ENCODE measurements around the gene VPS13C. TPM values are rescaled to one million over a fixed set of nuclear protein-coding genes. Genes with fewer than 3 reads are reported as not detected.

The VPS13C gene
- total and polyA plus RNA-seq, 2 donors (not counting 3 experiments of a cell fraction or from before 2014, with no cell fraction given): 10.8 to 60.3 TPM

DNA sequence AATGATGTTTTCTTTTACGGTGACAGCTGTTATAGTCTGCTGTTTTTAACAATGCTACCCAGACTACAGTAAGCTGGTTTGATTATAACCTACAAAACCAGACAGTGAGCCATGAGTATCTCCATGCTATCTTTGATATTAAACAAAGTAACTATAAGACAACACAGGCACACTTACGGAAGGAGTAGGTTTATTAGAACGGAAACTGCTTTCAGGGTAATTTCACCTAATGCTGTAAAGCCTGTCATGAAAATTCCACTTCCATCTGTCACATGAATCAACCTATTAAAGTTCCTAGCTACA, 33.0 kb downstream of the VPS13C start:
- intact Hi-C loops (cut with micrococcal nuclease) (no loop called here), dilution Hi-C loops (cut with MboI; ENCODE audit: extremely low pct_ligation_motif_present, low sequenced_read_pairs) (no loop called here)
- Histone ChIP-seq H3K27me3 (ENCODE audit: control insufficient read depth in 2 of 2, insufficient read depth in 2 of 2, low read length in 2 of 2) (no peaks in the 10 kb centered on the region), H4K20me1 (replicated peaks; ENCODE audit: control insufficient read depth, extremely low read depth, insufficient read depth, low read length) (peaks cover 2% of the 10 kb centered on the region), H3K79me2 (ENCODE audit: control insufficient read depth, insufficient read depth, low read length) (no peaks in the 10 kb centered on the region), H3K36me3 (ENCODE audit: control insufficient read depth in 2 of 2, extremely low read depth in 1 of 2, insufficient read depth in 2 of 2, low read length in 2 of 2) (peaks cover 0 to 4% of the 10 kb centered on the region in 2 experiments), H3K4me3 (replicated peaks in 1 of 3; ENCODE audit: insufficient read depth in 1 of 3, low read depth in 1 of 3, low read length in 3 of 3) (no peak overlapping the region), H3K27ac (ENCODE audit: insufficient read depth, low read depth, low read length) (no peak overlapping the region), H3K9me1 (replicated peaks; ENCODE audit: control insufficient read depth, extremely low read depth, insufficient read depth, low read length) (no peaks in the 10 kb centered on the region), H2AFZ (ENCODE audit: low read depth, low read length) (no peak overlapping the region), H3K9ac (replicated peaks; ENCODE audit: extremely low read depth, insufficient read depth, low read length) (no peak overlapping the region), H3K4me2 (ENCODE audit: insufficient read depth, low read length) (no peak overlapping the region), H3K4me1 (ENCODE audit: control insufficient read depth, extremely low read depth, insufficient read depth, low read length) (no peaks in the 10 kb centered on the region), H3K9me3 (replicated peaks; ENCODE audit: control insufficient read depth, insufficient read depth, low read length) (no peaks in the 10 kb centered on the region)
- ChIA-PET CTCF (interaction anchor here (1.4 to 2.6 kb wide), 4 partner anchors 8 to 33 kb away, joined by 4 to 8 read pairs (median 5); partner anchors contain the start of gene VPS13C), POLR2A (no interaction called here)
- no TSS peak for BruUV-seq (replicated peaks)
- DNase-seq (ENCODE audit: low read depth, low spot score) (no peak), FAIRE-seq (no peak)
- no peak for TF ChIP-seq EZH2 (IDR thresholded peaks at IDR 0.05; ENCODE audit: borderline replicate concordance, low read depth, low read length, severe bottlenecking)
- no peak for TF ChIP-seq CTCF (IDR thresholded peaks at IDR 0.05; ENCODE audit: extremely low read depth in 1 of 2, insufficient read depth in 1 of 2, low read depth in 1 of 2, low read length in 2 of 2)
- no peak for TF ChIP-seq JUN (IDR thresholded peaks at IDR 0.05; ENCODE audit: borderline replicate concordance, insufficient read depth, insufficient read length, low read depth)
- TF ChIP-seq POLR2AphosphoS5 (IDR thresholded peaks at IDR 0.05; ENCODE audit: insufficient read depth, low read depth, low read length): no peak
- TF ChIP-seq FOS (IDR thresholded peaks at IDR 0.05; ENCODE audit: borderline replicate concordance, insufficient read depth, low read length): no peak
- TF ChIP-seq POLR2A (IDR thresholded peaks at IDR 0.05; ENCODE audit: low read depth, low read length): no peak
- TF ChIP-seq MAX (IDR thresholded peaks at IDR 0.05; ENCODE audit: insufficient read depth, insufficient read length): no peak
- no peak for TF ChIP-seq GATA2 (IDR thresholded peaks at IDR 0.05; ENCODE audit: insufficient read depth, insufficient read length, low read depth, low read length)
- no peak for TF ChIP-seq MYC (IDR thresholded peaks at IDR 0.05; ENCODE audit: low read depth, low read length)

Data from endothelial cell of umbilical vein (primary cell).